ENCODE results near the gene ANKRD9.
"Not testable (repeated sequence)": the region's sequence is repeated elsewhere in the genome, so short reads cannot be mapped to it uniquely, and the experiment has no call there.

ANKRD9 gene

DNA sequence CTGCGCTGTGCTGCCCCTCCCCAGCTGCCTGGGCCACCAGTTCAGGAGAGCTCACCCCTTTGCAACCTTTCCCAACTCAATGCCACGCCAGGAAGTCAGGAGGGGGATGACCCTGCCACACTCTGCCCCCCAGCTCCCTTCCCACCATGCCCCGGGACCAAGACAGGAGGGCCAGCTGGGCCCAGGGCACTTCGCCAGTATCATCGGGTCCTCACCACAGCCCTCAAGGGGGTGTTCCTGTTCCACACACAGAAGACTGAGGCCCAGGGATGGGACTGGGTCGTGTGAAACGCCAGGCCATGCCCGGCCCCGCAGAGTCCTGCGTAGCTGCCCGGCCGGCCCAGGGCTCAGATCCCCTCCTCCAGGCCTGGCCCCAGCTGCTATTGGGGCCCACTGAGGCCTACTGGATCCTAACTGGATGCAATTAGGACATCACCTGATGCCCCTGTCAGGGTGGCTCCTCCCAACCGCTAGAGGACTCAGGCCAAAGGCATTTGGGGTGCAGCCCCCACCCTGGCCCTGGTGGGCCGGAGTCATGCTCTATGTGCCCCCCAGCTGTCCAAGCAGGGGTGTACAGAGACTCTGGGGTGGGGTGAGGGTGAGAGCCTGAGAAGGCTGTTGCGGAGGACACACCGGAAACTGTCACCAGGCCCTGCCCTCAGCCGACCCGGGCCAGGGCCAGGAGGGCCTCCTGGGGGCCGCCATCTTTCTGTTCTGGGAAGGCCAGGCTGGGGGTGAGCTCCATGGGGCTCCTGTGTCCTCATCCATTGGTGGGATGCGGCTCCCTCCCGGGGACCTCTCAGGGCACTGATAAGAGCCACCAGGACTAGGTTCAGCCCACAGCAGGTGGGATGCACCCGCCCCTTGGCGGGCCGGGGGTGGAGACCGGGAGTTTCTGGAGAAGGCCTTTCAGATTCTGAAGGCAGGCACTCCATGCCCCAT lies 29.3 kb upstream of the ANKRD9 start:
- in situ Hi-C loops (cut with MboI; ENCODE audit: low sequenced_read_pairs): no loop called here

DNA sequence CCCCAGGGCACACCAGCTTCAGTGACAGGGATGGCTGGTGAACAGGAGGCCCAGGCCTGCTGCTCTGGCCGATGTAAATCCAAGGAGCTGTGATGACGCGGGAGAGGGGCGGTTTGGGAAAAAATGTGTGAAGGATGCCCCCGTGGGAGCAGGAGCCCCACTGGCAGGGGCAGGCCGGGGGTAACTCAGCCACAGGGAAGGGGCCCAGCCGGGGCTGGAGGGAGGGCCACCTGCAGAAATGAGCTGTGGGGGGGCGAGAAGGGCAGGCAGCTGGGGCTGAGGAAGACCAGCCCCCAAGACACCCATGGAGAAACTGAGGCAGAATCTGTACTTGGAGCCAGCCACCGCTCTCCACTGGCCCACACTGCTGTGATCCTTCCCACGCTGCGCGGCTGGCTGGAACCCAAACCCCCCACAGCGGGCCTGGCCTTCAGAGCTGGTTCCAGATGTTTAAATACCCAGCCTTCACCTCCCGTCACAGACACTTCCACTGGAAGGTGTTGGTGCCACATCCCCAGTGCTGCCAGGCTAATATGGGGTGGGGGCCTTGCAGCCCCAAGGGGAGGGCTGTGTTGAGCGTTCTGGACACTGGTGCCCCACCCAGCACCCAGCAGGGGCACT lies 28.5 kb upstream of the ANKRD9 start:
- in situ Hi-C loops (cut with MboI; ENCODE audit: low sequenced_read_pairs): no loop called here

DNA sequence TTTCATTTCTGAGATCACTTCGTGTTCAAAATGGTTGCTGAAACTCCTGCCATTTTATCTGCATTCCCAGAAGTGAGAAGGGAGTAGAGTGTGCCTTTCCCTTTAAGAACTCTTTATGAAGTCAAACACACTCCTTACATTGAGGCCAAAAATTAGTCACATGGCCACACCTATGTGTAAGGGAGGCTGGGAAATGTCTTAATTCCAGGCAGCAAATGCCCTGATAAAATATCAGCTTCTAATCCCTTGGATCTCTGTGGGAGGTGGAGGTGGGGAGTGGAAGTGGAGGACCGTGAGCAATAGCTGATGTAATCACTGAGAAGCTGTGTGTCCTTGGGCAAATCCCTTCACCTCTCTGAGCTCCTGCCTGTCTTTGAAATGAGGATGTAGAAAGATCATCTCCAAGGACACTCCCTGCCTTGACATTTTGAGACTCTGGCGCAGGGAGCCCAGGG lies 22.7 kb upstream of the ANKRD9 start:
- in situ Hi-C loops (cut with MboI; ENCODE audit: low sequenced_read_pairs): no loop called here

DNA sequence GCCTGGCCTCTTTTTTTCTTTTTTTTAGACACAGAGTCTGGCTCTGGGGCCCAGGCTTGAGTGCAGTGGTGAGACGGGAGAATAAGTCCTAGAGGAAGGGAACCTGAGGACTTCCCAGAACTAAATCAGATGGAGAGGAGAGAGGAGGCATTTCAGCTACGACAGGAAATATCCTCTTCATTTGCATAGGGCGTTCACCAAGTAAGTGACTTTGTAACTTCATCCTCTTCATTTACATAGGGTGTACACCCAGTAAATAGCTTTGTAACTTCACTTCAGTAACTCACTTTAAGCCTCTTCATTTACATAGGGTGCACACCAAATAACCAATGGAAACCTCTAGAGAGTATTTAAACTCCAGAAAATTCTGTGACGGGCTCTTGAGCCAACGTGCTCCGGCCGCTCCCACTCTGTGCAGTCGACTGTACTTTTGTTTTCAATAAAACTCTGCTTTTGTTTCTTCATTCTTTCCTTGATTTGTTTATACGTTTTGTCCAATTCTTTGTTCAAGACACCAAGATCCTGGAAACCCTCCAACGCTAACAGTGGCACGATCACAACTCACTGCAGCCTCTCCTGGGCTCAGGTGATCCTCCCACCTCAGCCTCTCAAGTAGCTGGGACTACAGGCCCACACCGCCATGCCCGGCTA lies 21.4 kb upstream of the ANKRD9 start:
- in situ Hi-C loops (cut with MboI; ENCODE audit: low sequenced_read_pairs): no loop called here

DNA sequence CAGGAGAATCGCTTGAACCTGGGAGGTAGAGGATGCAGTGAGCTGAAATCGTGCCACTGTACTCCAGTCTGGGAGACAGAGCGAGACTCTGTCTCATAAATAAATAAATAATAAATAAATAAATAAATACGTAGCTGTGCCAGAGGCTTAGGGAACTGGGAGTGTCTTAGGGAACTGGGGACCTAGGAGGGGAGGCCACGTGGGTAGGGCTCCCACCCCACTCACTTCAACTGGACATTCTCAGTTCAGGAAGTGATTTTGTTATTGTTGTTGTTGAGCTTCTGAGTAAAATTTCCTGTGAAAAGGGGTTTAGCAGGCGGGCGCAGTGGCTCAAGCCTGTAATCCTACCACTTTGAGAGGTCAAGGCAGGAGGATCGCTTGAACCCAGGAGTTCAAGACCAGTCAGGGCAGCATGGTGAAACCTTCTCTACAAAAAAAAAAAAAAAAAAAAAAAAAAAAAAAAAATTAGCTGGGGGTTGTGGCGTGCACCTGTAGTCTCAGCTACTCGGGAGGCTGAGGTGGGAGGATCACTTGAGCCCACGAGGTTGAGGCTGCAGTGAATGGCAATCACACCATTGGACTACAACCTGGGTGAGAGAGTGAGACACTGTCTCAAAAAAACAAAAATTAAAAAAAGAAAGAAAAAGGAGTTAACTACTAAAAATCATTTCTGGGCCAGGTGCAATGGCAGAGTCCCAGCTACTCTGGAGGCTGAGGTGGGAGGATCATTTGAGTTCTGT lies 19.0 kb upstream of the ANKRD9 start:
- in situ Hi-C loops (cut with MboI; ENCODE audit: low sequenced_read_pairs): no loop called here

DNA sequence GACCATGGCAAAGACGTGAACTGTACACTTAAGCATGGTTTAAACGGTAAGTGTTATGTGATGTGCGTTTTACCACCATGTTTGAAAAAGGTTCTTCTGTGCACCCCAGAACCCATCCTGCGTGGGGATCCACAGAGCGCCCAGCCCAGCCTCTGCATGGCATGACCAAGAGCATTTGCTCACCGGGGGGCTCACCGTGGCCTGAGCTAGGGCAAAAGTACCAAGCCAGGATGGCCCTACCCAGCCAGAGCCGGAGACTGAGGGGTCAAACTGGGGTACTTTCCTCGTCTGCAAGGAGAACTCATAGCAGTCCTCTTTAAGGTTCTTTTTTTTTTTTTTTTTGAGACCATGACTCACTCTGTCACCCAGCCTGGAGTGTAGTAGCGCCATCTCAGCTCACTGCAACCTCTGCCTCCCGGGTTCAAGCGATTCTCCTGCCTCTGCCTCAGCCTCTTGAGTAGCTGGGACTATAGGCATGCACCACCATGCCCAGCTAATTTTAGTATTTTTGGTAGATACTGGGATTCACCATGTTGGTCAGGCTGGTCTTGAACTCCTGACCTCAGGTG lies 16.4 kb upstream of the ANKRD9 start:
- in situ Hi-C loops (cut with MboI; ENCODE audit: low sequenced_read_pairs): no loop called here

DNA sequence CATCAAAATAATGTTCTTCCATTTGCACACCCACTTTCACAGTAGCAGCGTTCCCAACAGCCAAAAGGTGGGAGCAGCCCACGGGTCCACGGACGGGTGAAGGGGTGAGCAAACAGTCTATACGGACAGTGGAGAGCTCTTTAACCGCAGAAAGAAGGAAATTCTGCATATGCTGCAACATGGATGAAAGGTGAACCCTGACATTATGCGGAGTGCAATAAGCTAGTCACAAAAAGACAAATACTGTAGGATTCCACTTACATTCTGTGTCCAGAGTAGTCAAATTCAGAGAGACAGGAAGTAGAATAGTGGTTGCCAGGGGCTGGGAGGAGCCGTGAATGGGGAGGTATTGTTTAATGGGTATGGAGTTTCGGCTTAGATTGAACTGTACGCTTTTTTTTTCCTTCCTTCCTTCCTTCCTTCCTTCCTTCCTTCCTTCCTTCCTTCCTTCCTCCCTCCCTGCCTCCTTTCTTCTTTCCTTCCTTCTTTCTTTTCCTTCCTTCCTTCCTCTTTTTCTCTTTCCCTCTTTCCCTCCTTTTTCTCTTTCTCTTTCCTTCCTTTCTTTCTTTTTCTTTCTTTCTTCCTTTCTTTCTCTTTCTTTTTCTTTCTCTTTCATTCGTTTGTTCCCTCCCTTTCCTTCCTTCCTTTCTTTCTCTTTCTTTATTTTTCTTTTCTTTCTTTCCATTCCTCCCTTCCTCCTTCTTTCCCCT lies 15.8 kb upstream of the ANKRD9 start:
- in situ Hi-C loops (cut with MboI; ENCODE audit: low sequenced_read_pairs): no loop called here

DNA sequence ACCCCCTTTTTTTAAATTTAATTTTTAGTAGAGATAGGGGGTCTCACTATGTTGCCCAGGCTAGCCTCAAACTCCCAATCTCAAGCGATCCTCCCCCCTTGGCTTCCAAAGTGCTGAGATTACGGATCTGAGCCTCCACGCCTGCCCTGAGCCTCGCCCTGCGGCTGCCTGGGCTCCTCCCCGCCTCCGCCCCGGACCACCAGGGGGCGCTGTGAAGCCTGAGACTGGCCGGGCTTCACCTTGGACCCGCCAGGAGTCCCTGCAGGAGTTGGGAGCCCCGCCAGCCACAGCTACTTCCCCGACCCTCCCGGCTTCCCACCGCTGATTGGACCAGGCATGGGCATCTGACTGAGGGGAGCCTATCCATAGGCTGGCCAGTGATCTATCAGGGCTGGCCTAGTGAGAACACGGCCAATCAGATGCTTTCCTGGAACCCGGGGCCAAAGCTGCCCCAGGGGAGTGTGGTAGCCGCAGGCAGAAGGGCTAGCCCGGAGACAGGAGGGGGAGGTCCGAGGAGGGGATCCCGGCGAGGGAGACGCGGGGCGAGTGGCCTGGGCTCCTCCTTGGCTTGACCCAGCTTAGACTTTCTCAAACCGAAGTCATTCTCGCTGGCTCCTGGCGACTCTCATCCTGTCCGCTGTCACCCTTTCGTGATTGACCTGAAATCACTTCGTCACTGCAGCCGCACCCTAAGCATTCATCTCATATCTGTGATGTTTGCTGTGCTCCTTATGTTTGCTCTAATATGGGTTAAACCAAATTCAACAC lies 15.1 kb upstream of the ANKRD9 start:
- in situ Hi-C loops (cut with MboI; ENCODE audit: low sequenced_read_pairs): no loop called here

DNA sequence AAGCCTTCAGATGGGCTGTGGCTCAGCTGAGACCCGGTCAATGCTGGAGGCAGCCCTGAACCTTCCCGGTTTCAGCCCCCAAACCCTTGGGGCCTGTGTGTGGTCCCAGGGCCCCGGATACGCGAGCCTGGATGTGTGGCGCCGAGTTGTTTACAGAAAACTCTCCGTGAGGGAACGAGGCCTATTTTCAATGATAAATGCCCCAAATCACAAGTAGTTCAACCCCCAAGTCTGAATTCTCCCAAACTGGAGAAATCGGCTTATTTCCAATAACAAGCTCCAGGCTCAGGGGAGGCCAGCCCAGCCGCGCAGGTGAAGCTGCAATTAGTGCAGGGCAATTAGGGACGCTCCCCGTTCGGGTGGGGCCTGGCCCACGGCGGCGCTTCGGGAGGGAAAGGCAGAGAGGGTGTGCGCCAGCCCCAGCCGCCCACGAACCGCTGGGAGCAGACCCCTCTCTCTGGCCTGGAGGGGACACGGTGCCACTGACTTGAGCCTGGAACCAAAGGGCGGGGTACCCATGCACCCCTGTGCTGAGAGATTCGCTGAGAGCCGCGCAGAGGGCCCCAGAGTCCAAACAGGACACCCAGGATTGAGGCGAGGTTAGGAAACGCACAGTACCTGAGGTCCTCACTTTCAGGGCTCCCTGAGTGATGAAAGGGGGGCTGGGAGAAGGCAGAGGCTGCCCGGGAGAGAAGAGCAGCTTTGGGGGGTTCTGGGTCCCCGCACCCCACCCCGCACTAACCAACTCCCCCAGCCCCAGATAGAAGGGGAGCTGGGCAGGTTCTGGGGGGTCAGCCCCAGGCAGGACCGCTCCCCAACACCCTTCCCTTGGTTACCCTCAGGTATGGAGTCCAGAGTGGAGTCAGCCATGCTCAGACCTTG lies 14.2 kb upstream of the ANKRD9 start:
- in situ Hi-C loops (cut with MboI; ENCODE audit: low sequenced_read_pairs): no loop called here

DNA sequence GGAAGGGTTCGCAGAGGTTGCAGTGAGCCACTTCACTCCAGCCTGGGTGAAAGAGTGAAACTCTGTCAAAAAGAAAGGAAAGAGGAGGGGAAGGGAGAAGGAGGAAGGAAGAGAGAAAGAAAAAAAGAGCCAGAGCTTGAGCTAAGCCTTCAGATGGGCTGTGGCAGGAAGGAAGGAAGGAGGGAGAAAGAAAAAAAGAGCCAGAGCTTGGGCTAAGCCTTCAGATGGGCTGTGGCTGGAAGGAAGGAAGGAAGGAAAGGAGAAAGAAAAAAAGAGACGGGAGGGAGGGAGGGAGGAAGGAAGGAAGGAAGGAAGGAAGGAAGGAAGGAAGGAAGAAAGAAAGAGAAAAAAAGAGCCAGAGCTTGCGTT lies 13.6 kb upstream of the ANKRD9 start:
- in situ Hi-C loops (cut with MboI; ENCODE audit: low sequenced_read_pairs): no loop called here

DNA sequence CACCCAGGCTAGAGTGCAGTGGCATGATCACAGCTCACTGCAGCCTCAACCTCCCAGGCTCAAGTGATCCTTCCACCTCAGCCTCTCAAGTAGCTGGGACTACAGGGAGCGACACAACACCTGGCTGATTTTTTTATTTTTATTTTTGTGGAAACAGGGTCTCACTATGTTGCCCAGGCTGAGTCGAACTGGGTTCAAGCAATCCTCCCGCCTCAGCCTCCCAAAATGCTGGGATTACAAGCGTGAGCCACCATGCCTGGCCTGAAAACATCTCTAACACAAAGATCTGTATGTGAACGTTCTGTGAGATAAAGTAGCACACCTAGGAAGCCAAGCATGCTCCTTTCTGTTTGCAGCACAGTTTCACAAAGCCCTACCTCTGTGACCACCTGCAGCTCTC lies 10.1 kb upstream of the ANKRD9 start:
- in situ Hi-C loops (cut with MboI; ENCODE audit: low sequenced_read_pairs): not testable (repeated sequence)

DNA sequence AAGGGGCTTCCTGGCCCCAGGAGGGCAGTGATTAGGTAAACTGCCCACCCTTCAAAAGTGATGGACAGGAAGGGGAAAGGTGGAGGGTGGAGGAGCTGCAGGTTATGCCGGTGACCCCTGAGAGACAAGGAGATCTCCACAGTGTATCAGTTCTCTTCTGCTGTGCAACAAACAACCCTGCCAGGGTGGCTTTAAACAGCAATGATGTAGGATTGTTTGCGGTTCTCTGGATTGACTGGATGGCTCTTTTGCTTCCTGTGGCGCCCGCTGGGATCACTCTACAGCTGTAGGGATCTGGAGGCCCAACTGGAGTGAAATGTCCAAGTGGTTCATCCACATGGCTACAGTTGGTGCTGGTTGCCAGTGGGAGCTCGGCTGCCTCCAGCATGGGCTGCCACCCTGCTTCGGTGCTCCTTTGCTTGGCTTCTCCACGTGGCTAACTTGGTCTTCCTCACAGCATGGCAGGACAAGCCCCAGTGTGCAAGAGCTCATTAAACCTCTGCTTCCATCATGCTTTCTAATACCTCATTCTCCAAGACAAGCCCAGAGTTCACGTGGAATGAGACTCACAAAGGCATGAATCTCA lies 8.6 kb upstream of the ANKRD9 start:
- in situ Hi-C loops (cut with MboI; ENCODE audit: low sequenced_read_pairs): no loop called here

DNA sequence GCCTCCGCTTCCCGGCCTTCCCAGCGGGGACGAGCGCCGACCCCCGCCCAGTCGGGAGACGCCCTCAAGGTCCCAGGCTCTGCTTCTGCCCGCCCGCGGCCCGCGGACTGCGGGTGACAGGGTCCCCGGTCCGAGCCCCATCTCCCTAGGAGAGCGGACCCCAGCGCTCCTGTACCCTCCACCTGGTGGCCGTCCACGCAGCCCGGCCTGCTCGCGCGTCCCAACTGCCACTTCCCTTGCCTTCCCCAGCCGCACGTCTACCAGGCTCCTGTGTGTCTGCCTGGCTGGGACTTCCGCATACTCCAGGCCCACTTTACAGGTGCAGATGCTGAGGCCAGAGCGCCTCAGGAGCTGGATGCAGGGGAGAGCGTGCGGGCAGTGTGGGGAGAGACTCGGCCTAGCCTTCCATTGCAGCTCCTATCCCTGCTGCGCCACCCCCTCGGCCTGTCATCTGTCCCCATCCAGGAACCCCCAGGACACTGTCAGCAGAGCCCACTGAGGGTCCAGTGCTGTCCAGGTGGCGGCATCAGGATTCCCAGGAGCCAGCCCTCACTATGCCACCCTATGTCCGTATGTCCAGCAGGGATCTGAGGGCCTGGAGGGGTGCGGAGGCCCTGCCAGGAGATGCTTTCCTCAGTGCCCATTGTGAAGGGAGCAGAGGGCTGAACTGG lies 8.0 kb upstream of the ANKRD9 start:
- in situ Hi-C loops (cut with MboI; ENCODE audit: low sequenced_read_pairs): no loop called here

DNA sequence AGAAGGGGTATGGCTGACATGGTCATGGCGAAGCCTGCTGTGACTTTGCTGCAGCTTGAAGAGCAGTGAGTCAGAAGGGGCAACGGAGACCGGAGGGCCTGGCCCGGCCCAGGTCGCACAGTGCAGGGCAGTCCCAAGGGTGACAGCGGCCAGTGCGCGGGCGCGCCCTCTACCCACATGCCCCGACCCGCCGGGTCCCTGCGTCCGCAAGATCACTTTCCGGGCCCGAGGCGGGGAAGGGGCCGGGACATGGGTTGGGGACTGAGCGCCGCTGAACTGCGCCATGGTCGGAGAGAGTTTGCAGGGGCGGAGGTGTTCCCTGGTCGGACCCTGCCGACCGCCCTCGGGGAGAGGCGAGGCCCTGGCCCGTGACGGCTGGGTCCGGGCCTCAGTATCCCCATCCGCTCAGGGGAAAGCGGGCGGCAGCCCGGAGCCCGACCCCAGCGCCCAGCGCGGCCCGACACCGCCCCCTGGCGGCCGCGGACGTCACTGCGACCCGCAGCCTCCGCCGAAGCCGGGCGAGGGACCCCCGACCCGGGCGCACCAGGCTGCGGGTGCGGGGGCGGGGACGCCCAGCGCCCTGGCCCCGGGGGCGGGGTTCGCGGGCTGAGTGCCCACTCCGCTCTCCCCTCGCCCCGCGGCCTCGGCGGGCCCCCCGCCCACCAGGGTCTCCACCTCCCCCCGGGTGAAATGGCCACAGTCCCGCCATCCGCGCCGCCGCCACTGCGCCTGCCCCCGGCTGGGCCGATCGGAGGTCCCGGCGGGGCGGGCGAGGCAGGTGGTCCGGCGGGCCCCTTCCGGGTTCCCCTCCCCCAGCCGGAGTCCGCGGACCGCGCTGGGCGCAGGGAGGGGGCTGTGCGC lies 7.2 kb upstream of the ANKRD9 start:
- in situ Hi-C loops (cut with MboI; ENCODE audit: low sequenced_read_pairs): no loop called here

DNA sequence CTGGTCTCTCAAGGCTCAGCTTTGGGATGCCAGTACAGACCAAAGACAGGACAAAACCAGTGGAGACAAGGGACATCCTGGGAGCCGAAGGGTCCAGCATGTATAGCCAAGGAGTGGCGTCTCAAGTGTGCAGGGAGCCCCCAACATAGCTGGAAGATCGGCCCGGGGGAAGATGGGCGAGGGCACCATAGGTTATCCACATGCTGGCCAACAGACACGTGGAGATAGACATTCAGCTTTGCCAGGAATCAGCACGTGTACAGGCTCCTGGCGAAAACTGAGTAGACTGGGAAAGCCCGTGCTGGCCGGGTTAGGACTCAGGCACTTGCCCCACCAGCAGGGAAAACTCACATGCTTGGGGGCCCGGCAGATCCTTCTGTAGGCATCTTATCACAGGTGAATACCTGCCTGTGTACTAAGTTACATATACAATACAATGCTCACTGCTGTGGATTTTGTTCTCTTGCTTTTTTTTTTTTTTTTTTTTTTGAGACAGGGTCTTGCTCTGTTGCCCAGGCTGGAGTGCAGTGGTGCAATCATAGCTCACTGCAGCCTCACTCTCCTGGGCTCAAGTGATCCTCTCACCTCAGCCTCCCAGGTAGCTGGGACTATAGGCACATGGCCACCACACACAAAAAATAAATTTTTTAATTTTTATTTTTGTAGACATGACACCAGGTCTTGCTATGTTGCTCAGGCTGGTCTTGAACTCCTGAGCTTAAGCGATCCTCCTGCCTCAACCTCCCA lies 5.6 kb upstream of the ANKRD9 start:
- in situ Hi-C loops (cut with MboI; ENCODE audit: low sequenced_read_pairs): no loop called here
